Mesenchymal stem cell (in vitro differentiated cells and primary cell): ENCODE results near the gene FAM241A.

Source experiments
- DNase-seq: peaks from one replicate; pipeline ENCODE4 v3.0.0-alpha.2; 2013
- H2AFZ ChIP-seq: one replicate; pipeline ENCODE4 v1.6.1; 2013; ENCODE audit warnings: low read depth, mild to moderate bottlenecking, control low read depth, inconsistent platforms, low read length, moderate library complexity
- H2AK5ac ChIP-seq: 2 replicates; pipeline ENCODE4 v1.6.1; 2013; ENCODE audit warnings: low read length, moderate library complexity, mild to moderate bottlenecking, inconsistent platforms; ENCODE audit not compliant: severe bottlenecking
- H2BK120ac ChIP-seq: one replicate; pipeline ENCODE4 v1.6.1; 2013; ENCODE audit warnings: low read depth, mild to moderate bottlenecking, inconsistent platforms, low read length, moderate library complexity
- H2BK12ac ChIP-seq, 2 experiments: one replicate each; pipeline ENCODE4 v1.6.1; 2013; ENCODE audit warnings: inconsistent platforms in 2 of 2, low read length in 2 of 2, mild to moderate bottlenecking in 2 of 2, moderate library complexity in 2 of 2, control low read depth in 1 of 2
- H2BK15ac ChIP-seq: one replicate; pipeline ENCODE4 v1.6.1; 2013; ENCODE audit warnings: mild to moderate bottlenecking, low read depth, inconsistent platforms; ENCODE audit not compliant: poor library complexity, severe bottlenecking
- H2BK5ac ChIP-seq: 2 replicates; pipeline ENCODE4 v1.6.1; 2013; ENCODE audit warnings: low read depth, mild to moderate bottlenecking, low read length, control low read depth, inconsistent platforms; ENCODE audit not compliant: poor library complexity, severe bottlenecking
- H3K14ac ChIP-seq, 2 experiments: one replicate each; pipeline ENCODE4 v1.6.1; 2013; ENCODE audit warnings: inconsistent platforms in 2 of 2, low read length in 2 of 2, control low read depth in 1 of 2, mild to moderate bottlenecking in 1 of 2, moderate library complexity in 1 of 2
- H3K18ac ChIP-seq, 2 experiments: one replicate each; pipeline ENCODE4 v1.6.1; 2013; ENCODE audit warnings: inconsistent platforms in 2 of 2, low read length in 2 of 2, control low read depth in 1 of 2, low read depth in 1 of 2, mild to moderate bottlenecking in 1 of 2
- H3K23ac ChIP-seq, 2 experiments: one replicate each; pipeline ENCODE4 v1.6.1; 2013; ENCODE audit warnings: inconsistent platforms in 2 of 2, low read length in 2 of 2, mild to moderate bottlenecking in 2 of 2, moderate library complexity in 2 of 2, control low read depth in 1 of 2
- H3K27ac ChIP-seq: 2 replicates; pipeline ENCODE4 v1.5.1; 2013; ENCODE audit warnings: mild to moderate bottlenecking, moderate library complexity, low read length, control low read depth, inconsistent platforms; ENCODE audit not compliant: poor library complexity, severe bottlenecking
- H3K27me3 ChIP-seq, 2 experiments: 2 replicates each; pipeline versions ENCODE4 v1.6.1 to v1.7.0; 2013; ENCODE audit warnings: low read length in 2 of 2, mild to moderate bottlenecking in 2 of 2, moderate library complexity in 2 of 2, control low read depth in 1 of 2, inconsistent platforms in 1 of 2; ENCODE audit not compliant: control insufficient read depth in 1 of 2, insufficient read depth in 1 of 2
- H3K36me3 ChIP-seq, 2 experiments: 2 replicates each; pipeline versions ENCODE4 v1.6.1 to v1.7.0; 2013; ENCODE audit warnings: low read length in 2 of 2, control low read depth in 1 of 2, inconsistent platforms in 1 of 2, low read depth in 1 of 2, mild to moderate bottlenecking in 1 of 2; ENCODE audit not compliant: insufficient read depth in 2 of 2, control insufficient read depth in 1 of 2
- H3K4ac ChIP-seq, 2 experiments: one replicate each; pipeline ENCODE4 v1.6.1; 2013; ENCODE audit warnings: inconsistent platforms in 2 of 2, low read length in 2 of 2, mild to moderate bottlenecking in 2 of 2, moderate library complexity in 2 of 2, control low read depth in 1 of 2, low read depth in 1 of 2
- H3K4me1 ChIP-seq: 2 replicates; pipeline ENCODE4 v1.6.1; 2013; ENCODE audit warnings: low read depth, low read length, control low read depth; ENCODE audit not compliant: control insufficient read depth, insufficient read depth
- H3K4me2 ChIP-seq: 2 replicates; pipeline ENCODE4 v1.6.1; 2013; ENCODE audit warnings: low read length, mild to moderate bottlenecking, inconsistent platforms; ENCODE audit not compliant: poor library complexity, severe bottlenecking
- H3K4me3 ChIP-seq, 2 experiments: 2 replicates each; pipeline versions ENCODE4 v1.5.1 to v1.7.0; 2013; ENCODE audit warnings: low read length in 2 of 2, mild to moderate bottlenecking in 2 of 2, control low read depth in 1 of 2, low read depth in 1 of 2; ENCODE audit not compliant: insufficient read depth in 1 of 2
- H3K79me1 ChIP-seq: replicated peaks from 2 replicates; pipeline ENCODE4 v1.6.1; 2013; ENCODE audit warnings: mild to moderate bottlenecking, control low read depth, low read length, inconsistent platforms; ENCODE audit not compliant: poor library complexity, severe bottlenecking
- H3K9ac ChIP-seq: 2 replicates; pipeline ENCODE4 v1.7.0; 2013; ENCODE audit warnings: mild to moderate bottlenecking, low read length, moderate library complexity
- H3K9me3 ChIP-seq: 2 replicates; pipeline ENCODE4 v1.7.0; 2013; ENCODE audit warnings: mild to moderate bottlenecking, low read length; ENCODE audit not compliant: control insufficient read depth
- H4K8ac ChIP-seq: one replicate; pipeline ENCODE4 v1.6.1; 2013; ENCODE audit warnings: inconsistent platforms, mild to moderate bottlenecking, low read length, moderate library complexity
- H4K91ac ChIP-seq: one replicate; pipeline ENCODE4 v1.6.1; 2013; ENCODE audit warnings: mild to moderate bottlenecking, low read length, inconsistent platforms
- WGBS: methylation state at CpG from one replicate; pipeline ENCODE4 v1.1.7; 2013; ENCODE audit warnings: mixed read lengths; 5-methylcytosine and 5-hydroxymethylcytosine counted together

Gene FAM241A

GRCh38 chr4:112222219-112222955 is 77.1 kb downstream of the FAM241A start:
- Histone ChIP-seq H4K91ac (no peak overlapping the region), H3K27ac (no peak overlapping the region), H3K4me1 (no peaks in the 10 kb centered on the region), H3K4ac (no peak overlapping the region), H3K4me3 (no peak overlapping the region), H2BK5ac (no peak overlapping the region), H2BK120ac (no peak overlapping the region), H3K36me3 (no peaks in the 10 kb centered on the region), H3K4me2 (no peak overlapping the region), H2BK15ac (no peak overlapping the region), H3K27me3 (no peaks in the 10 kb centered on the region), H2BK12ac (no peak overlapping the region), H4K8ac (no peak overlapping the region), H3K79me1 (no peaks in the 10 kb centered on the region), H3K18ac (no peak overlapping the region), H2AK5ac (no peak overlapping the region), H3K14ac (no peak overlapping the region), H3K23ac (no peak overlapping the region), H3K9ac (no peak overlapping the region), H3K9me3 (no peaks in the 10 kb centered on the region), H2AFZ (no peak overlapping the region)
- no peak for DNase-seq
- WGBS = 98% methylated on average over 38 of the region's 43 CpGs

- no peak overlapping the region for H4K8ac ChIP-seq
- H3K18ac ChIP-seq = no peak overlapping the region
- H3K27me3 ChIP-seq = no peaks in the 10 kb centered on the region
- H3K4ac ChIP-seq = no peak overlapping the region
- no peaks in the 10 kb centered on the region for H3K79me1 ChIP-seq
- H3K9me3 ChIP-seq = no peaks in the 10 kb centered on the region
- H3K27ac ChIP-seq = no peak overlapping the region
- WGBS = 58% methylated on average over 4 of the region's 4 CpGs
- no peak overlapping the region for H3K9ac ChIP-seq
- H3K23ac ChIP-seq = no peak overlapping the region
- peak overlapping the region; percentile 27 for H4K91ac ChIP-seq
- no peaks in the 10 kb centered on the region for H3K36me3 ChIP-seq
- no peak overlapping the region for H2AK5ac ChIP-seq
- H3K4me3 ChIP-seq = no peak overlapping the region
- no peak overlapping the region for H2BK12ac ChIP-seq
- H2BK15ac ChIP-seq = no peak overlapping the region
- H2BK120ac ChIP-seq = no peak overlapping the region
- no peak overlapping the region for H3K4me2 ChIP-seq
- no peak overlapping the region for H3K14ac ChIP-seq
- no peaks in the 10 kb centered on the region for H3K4me1 ChIP-seq
- H2AFZ ChIP-seq = no peak overlapping the region
- DNase-seq = peak; percentile 43
- H2BK5ac ChIP-seq = no peak overlapping the region
Observed at GRCh38 chr4:112225157-112225556, 79.9 kb downstream of the FAM241A start.

DNA sequence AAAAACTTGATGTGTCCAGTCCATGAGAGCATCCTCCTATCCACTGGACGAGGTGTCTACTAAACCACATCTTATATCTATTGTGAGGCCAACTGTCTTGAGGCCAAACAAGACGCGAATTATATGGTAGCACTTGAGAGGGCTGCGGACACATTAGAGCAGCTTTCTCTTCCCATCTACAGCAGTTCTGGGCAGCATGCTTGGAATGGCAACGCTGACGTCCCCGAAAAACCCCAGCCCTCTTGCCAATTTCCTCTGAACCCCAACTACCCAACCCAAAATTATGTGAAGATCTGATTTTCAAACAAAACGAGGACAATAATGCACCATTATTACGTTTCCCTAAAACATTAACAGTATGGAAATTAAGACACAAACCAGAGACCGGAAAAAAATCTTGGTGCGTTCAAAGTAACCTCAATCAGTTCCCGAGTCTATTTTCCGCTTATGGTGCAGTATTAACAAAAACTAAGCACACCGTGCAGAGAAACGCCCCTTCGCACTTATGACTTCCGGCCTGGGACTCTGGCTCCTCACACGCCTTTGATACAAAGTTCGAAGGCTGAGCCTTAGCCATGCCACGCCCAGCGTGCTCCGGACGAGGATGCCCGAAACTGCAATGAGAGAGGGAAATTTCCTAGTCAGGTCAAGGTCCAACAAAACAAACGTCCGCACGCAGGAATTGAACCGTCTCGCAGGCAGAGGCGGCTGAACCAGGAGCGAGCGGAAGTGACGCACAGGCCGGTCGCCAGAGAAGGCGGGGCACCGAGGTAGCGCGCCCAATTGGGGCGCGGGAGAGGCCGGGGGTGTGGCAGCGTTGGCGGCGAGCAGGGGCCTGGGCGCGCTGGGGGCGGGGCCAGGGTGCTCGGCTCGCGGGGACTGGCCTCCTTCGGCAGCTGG is 85.9 kb downstream of the FAM241A start:
- peak overlapping the region; percentile 83 to 84 for H3K4me3 ChIP-seq
- peak overlapping the region; percentile 97 for H3K27ac ChIP-seq
- H3K23ac ChIP-seq = no peak overlapping the region
- H2BK120ac ChIP-seq = no peak overlapping the region
- H3K9me3 ChIP-seq = no peaks in the 10 kb centered on the region
- no peak overlapping the region for H2BK15ac ChIP-seq
- H2AFZ ChIP-seq = peak overlapping the region; percentile 76
- DNase-seq = peak; percentile 98
- peak overlapping the region in 1 of 2 experiments; percentile 90 for H3K4ac ChIP-seq
- H3K4me2 ChIP-seq = peak overlapping the region; percentile 95
- H2AK5ac ChIP-seq = peak overlapping the region; percentile 62
- no peaks in the 10 kb centered on the region for H3K27me3 ChIP-seq
- H2BK12ac ChIP-seq = peak overlapping the region in 1 of 2 experiments; percentile 67
- peaks cover under 1% of the 10 kb centered on the region for H3K79me1 ChIP-seq
- 1% methylated on average over 45 of the region's 52 CpGs for WGBS
- peaks cover 2% of the 10 kb centered on the region for H3K4me1 ChIP-seq
- peak overlapping the region; percentile 73 for H2BK5ac ChIP-seq
- peak overlapping the region; percentile 93 for H3K9ac ChIP-seq
- no peaks in the 10 kb centered on the region for H3K36me3 ChIP-seq
- H3K14ac ChIP-seq = peak overlapping the region in 1 of 2 experiments; percentile 58
- peak overlapping the region; percentile 84 to 94 for H3K18ac ChIP-seq
- H4K91ac ChIP-seq = peak overlapping the region; percentile 87
- H4K8ac ChIP-seq = peak overlapping the region; percentile 99
